GM21528 (cell line): ENCODE results near the gene LYPD3.
A peak's percentile ranks its signal among the peaks of the same experiment; 100 is the strongest.
"Not testable (repeated sequence)": the region's sequence is repeated elsewhere in the genome, so short reads cannot be mapped to it uniquely, and the experiment has no call there.

ENCODE experiments used
- ATAC-seq: cut with Tn5 transposase; IDR thresholded peaks from one replicate; pipeline ENCODE4 v1.9.1; 2021; ENCODE audit warnings: mild to moderate bottlenecking, moderate library complexity; ENCODE audit not compliant: unreplicated experiment, low FRiP score

The LYPD3 gene

GRCh38 chr19:43465468-43466120, at the start of gene LYPD3:
Gene LYPD3, minus strand, starts transcription at chr19:43465608. Its CDS starts 37 bp downstream, at chr19:43465571.
- ATAC-seq = no peak

- not testable (repeated sequence) for ATAC-seq
Observed at GRCh38 chr19:43512399-43512798, 47.0 kb upstream of the LYPD3 start.

- ATAC-seq = no peak
Observed at GRCh38 chr19:43511324-43511723, 45.9 kb upstream of the LYPD3 start.

GRCh38 chr19:43510713-43511112, 45.3 kb upstream of the LYPD3 start:
- ATAC-seq = no peak

- no peak for ATAC-seq
Observed at GRCh38 chr19:43507880-43508279, 42.5 kb upstream of the LYPD3 start.

- no peak for ATAC-seq
Observed at GRCh38 chr19:43506629-43507028, 41.2 kb upstream of the LYPD3 start.

GRCh38 chr19:43505941-43506340, 40.5 kb upstream of the LYPD3 start:
- ATAC-seq = no peak

GRCh38 chr19:43505186-43505456, 39.7 kb upstream of the LYPD3 start:
- ATAC-seq = no peak

- ATAC-seq = peak; percentile 28
Observed at GRCh38 chr19:43504426-43505185, 39.2 kb upstream of the LYPD3 start, which contains the start of gene PHLDB3. Gene PHLDB3, minus strand, starts transcription at chr19:43504746. Its CDS starts 628 bp downstream, at chr19:43504118.

- ATAC-seq = peak; percentile 92
Observed at GRCh38 chr19:43503501-43504425, 38.4 kb upstream of the LYPD3 start.

GRCh38 chr19:43502419-43502976, 37.1 kb upstream of the LYPD3 start:
- ATAC-seq = no peak

GRCh38 chr19:43501661-43502418, 36.4 kb upstream of the LYPD3 start:
- ATAC-seq = no peak

GRCh38 chr19:43499042-43499441, 33.6 kb upstream of the LYPD3 start:
- ATAC-seq = no peak

- ATAC-seq = no peak
Observed at GRCh38 chr19:43498233-43498842, 32.9 kb upstream of the LYPD3 start.

- ATAC-seq = no peak
Observed at GRCh38 chr19:43496960-43497359, 31.6 kb upstream of the LYPD3 start.

GRCh38 chr19:43495082-43495481, 29.7 kb upstream of the LYPD3 start:
- ATAC-seq = no peak

GRCh38 chr19:43490759-43491158, 25.4 kb upstream of the LYPD3 start:
- no peak for ATAC-seq

- ATAC-seq = no peak
Observed at GRCh38 chr19:43489979-43490599, 24.7 kb upstream of the LYPD3 start.

GRCh38 chr19:43489310-43489709, 23.9 kb upstream of the LYPD3 start:
- no peak for ATAC-seq
